K562 (cell line): ENCODE data around the gene PVALEF. TPM values are rescaled to one million over a fixed set of nuclear protein-coding genes. Genes with fewer than 3 reads are reported as not detected.

Experiments
- ATAC-seq: fragments of 200-7000 bp; cut with Tn5 transposase; 3 replicates; pipeline ENCODE4 v1.9.1; 2020; ENCODE audit warnings: moderate library complexity
- BruUV-seq: library from RNA; stranded (reverse); fragments of 400-500 nt; replicated peaks from 2 replicates; lab custom pipeline; 2021; lab: Mats Ljungman, UMichigan
- CTCF ChIA-PET: fragments of 300-600 bp; formaldehyde crosslinking; extraction: SDS; loops from one replicate; lab custom pipeline; 2021; ENCODE audit warnings: low intra/inter-chr PET ratio; lab: Yijun Ruan, JAX
- POLR2A ChIA-PET: fragments of 300-600, 350-650 bp; sonication (Branson Sonifier 250); formaldehyde crosslinking; extraction: SDS; loops from one replicate; lab custom pipeline; 2021; ENCODE audit warnings: antibody characterized with exemption, inconsistent platforms; lab: Yijun Ruan, JAX
- DNase-seq, 4 experiments: peaks; one replicate each; pipeline versions ENCODE4 v3.0.0 to v3.0.0-alpha.2; 2011 to 2018; ENCODE audit warnings: low spot score in 3 of 4, mixed read lengths in 3 of 4; ENCODE audit errors: extremely low read depth in 1 of 4
- FAIRE-seq: peaks from 2 replicates; lab custom pipeline; 2011; peaks lifted over from hg19 to GRCh38; lab: Jason Lieb, UNC
- H2AFZ ChIP-seq: 2 replicates; pipeline ENCODE4 v1.6.0; 2011; ENCODE audit warnings: low read depth, low read length, control low read depth, inconsistent platforms
- H3K27ac ChIP-seq: fragments of 200-600 bp; 3 replicates; pipeline ENCODE4 v1.8.0; 2011; ENCODE audit warnings: low read depth, mild to moderate bottlenecking, control low read depth, inconsistent platforms, low read length, moderate library complexity, mixed read lengths; ENCODE audit errors: extremely low read depth
- H3K27me3 ChIP-seq, 2 experiments: fragments of 300-600 bp in 1 of 2; 2 replicates in 1 of 2; 3 replicates in 1 of 2; pipeline versions ENCODE4 v1.6.0 to v1.8.0; 2011; ENCODE audit warnings: inconsistent platforms in 2 of 2, low read length in 2 of 2, mild to moderate bottlenecking in 1 of 2, mixed read lengths in 1 of 2, moderate library complexity in 1 of 2; ENCODE audit not compliant: control insufficient read depth in 2 of 2, insufficient read depth in 2 of 2
- H3K36me3 ChIP-seq: fragments of 300-600 bp; 3 replicates; pipeline ENCODE4 v1.8.0; 2011; ENCODE audit warnings: mild to moderate bottlenecking, low read length, inconsistent platforms; ENCODE audit not compliant: control insufficient read depth, insufficient read depth
- H3K4me1 ChIP-seq, 2 experiments: fragments of 200-600 bp in 1 of 2; replicated peaks in 1 of 2; 2 replicates in 1 of 2; 3 replicates in 1 of 2; pipeline versions ENCODE4 v1.5.1 to v1.8.0; 2011; ENCODE audit warnings: inconsistent platforms in 2 of 2, low read length in 2 of 2, mild to moderate bottlenecking in 1 of 2, mixed read lengths in 1 of 2, moderate library complexity in 1 of 2; ENCODE audit not compliant: control insufficient read depth in 2 of 2, insufficient read depth in 2 of 2
- H3K4me2 ChIP-seq: 2 replicates; pipeline ENCODE4 v1.6.1; 2011; ENCODE audit warnings: low read length, control low read depth, inconsistent platforms, mixed read lengths; ENCODE audit not compliant: insufficient read depth
- H3K4me3 ChIP-seq: fragments of 200-600 bp; sonication (generic), shearing (Covaris generic); 2 replicates; pipeline ENCODE4 v1.5.1; 2016; ENCODE audit warnings: control low read depth, inconsistent platforms
- H3K79me2 ChIP-seq: fragments of 200-600 bp; 3 replicates; pipeline ENCODE4 v1.8.0; 2011; ENCODE audit warnings: low read length, inconsistent platforms; ENCODE audit not compliant: control insufficient read depth, insufficient read depth
- H3K9ac ChIP-seq, 2 experiments: 2 replicates each; pipeline versions ENCODE4 v1.6.0 to v1.6.1; 2011; ENCODE audit warnings: low read depth in 2 of 2, low read length in 2 of 2, control low read depth in 1 of 2, inconsistent platforms in 1 of 2, mild to moderate bottlenecking in 1 of 2, mixed read lengths in 1 of 2; ENCODE audit not compliant: insufficient read depth in 1 of 2
- H3K9me1 ChIP-seq: one replicate; pipeline ENCODE4 v1.6.0; 2011; ENCODE audit warnings: inconsistent platforms, mild to moderate bottlenecking, low read length, moderate library complexity; ENCODE audit not compliant: control insufficient read depth, insufficient read depth
- H3K9me3 ChIP-seq: replicated peaks from 2 replicates; pipeline ENCODE4 v1.5.1; 2011; ENCODE audit warnings: low read depth, low read length, inconsistent platforms; ENCODE audit not compliant: control insufficient read depth, insufficient read depth
- H4K20me1 ChIP-seq: replicated peaks from 2 replicates; pipeline ENCODE4 v1.6.1; 2011; ENCODE audit warnings: low read length, inconsistent platforms, mixed read lengths; ENCODE audit not compliant: control insufficient read depth, insufficient read depth
- POLR2A ChIP-seq: fragments of 450-650 bp; conservative IDR thresholded peaks from 2 replicates; pipeline ENCODE4 v1.6.1; 2016
- POLR2G ChIP-seq: fragments of 200-400 bp; formaldehyde crosslinking; IDR thresholded peaks from 2 replicates; pipeline ENCODE4 v1.6.1; 2017; ENCODE audit warnings: low read depth, mild to moderate bottlenecking, antibody characterized with exemption, low read length, moderate library complexity
- TRIM24 ChIP-seq, 2 experiments: fragments of 450-650 bp; IDR thresholded peaks; 2 replicates each; pipeline ENCODE4 v1.6.1; 2016
- ZNF12 ChIP-seq: sonication (generic); formaldehyde crosslinking; IDR thresholded peaks from 2 replicates; pipeline ENCODE4 v1.4.0; 2020; ENCODE audit warnings: mild to moderate bottlenecking, missing genetic modification reagents
- WGBS: fragments of 100-300 bp; shearing (Covaris generic); methylation state at CpG from one replicate; pipeline ENCODE4 v1.1.6; 2016; ENCODE audit warnings: low coverage, mixed read lengths; ENCODE audit not compliant: insufficient coverage; ENCODE audit errors: missing lambda C conversion rate; 5-methylcytosine and 5-hydroxymethylcytosine counted together
- in situ Hi-C: fragments of 300-500 bp; cut with MboI; formaldehyde crosslinking; loops from 4 replicates; pipeline ENCODE4 v1.15.0; 2018; ENCODE audit warnings: inconsistent platforms, mixed read lengths
- intact Hi-C: fragments of 100-400 bp; cut with micrococcal nuclease; formaldehyde crosslinking; loops from 2 replicates; pipeline ENCODE4 v1.14.2; 2022
- polyA plus RNA-seq, 8 experiments: library from polyadenylated mRNA; depleted of rRNA in 4 of 8; stranded (reverse) in 5 of 8; unstranded in 3 of 8; fragments of >200 nt; fragmentation: Nextera tagmentation in 2 of 8; fragmentation: Illumina TruSeq in 1 of 8; extraction: Ambion mirVana in 2 of 8; extraction: Trizol in 1 of 8; gene quantifications; 2 replicates each; pipeline versions ENCODE4 v1.2.1 to v1.2.3, GENCODE V29; 2011 to 2014; ENCODE audit warnings: inconsistent platforms in 1 of 8, missing spikeins in 1 of 8
- total RNA-seq, 7 experiments: library from RNA; depleted of rRNA in 6 of 7; stranded (reverse); fragments of >200 nt in 6 of 7; fragmentation: Illumina TruSeq in 2 of 7; extraction: Trizol in 2 of 7; gene quantifications; 2 replicates each; pipeline versions ENCODE4 v1.2.1 to v1.2.3, GENCODE V29; 2011 to 2021; ENCODE audit warnings: low replicate concordance in 1 of 7

Gene PVALEF
- total and polyA plus RNA-seq, 9 of the 15 experiments (the other 6 are each of a cell fraction or from before 2014, with no cell fraction given): not detected

- H3K9me1 ChIP-seq: no peaks in the 10 kb centered on the region
- intact Hi-C loops: no loop called here
- no TSS peak for BruUV-seq
- no peak overlapping the region for H2AFZ ChIP-seq
- in situ Hi-C loops: no loop called here
- peaks cover 0 to 64% of the 10 kb centered on the region in 2 experiments; a peak in 2 of 5 replicates for H3K4me1 ChIP-seq
- H4K20me1 ChIP-seq: no peaks in the 10 kb centered on the region; the same call in 1 of the 2 replicates
- ChIA-PET POLR2A (no interaction called here), CTCF (no interaction called here)
- H3K27me3 ChIP-seq: peaks cover 16 to 46% of the 10 kb centered on the region in 2 experiments; a peak in 4 of 5 replicates
- DNase-seq (no peak), FAIRE-seq (no peak), ATAC-seq (no peak)
- WGBS: 12% methylated on average over 11 of the region's 11 CpGs
- TF ChIP-seq POLR2G (peak; percentile 35; the same call in 1 of the 2 replicates), POLR2A (no peak), ZNF12 (peak; percentile 97)
- H3K27ac ChIP-seq: no peak overlapping the region
- no peaks in the 10 kb centered on the region for H3K36me3 ChIP-seq
- no peaks in the 10 kb centered on the region for H3K79me2 ChIP-seq
- H3K4me3 ChIP-seq: no peak overlapping the region
- H3K9ac ChIP-seq: no peak overlapping the region
- no peak overlapping the region for H3K4me2 ChIP-seq
- no peaks in the 10 kb centered on the region for H3K9me3 ChIP-seq
These were observed 18.5 kb downstream of the PVALEF start for GRCh38 chr17:81183807-81184206.

GRCh38 chr17:81184555-81184954 lies 19.2 kb downstream of the PVALEF start:
- DNase-seq: no peak
- no peaks in the 10 kb centered on the region for H3K79me2 ChIP-seq
- ChIA-PET POLR2A (interaction anchor here (0.7 to 1.3 kb wide), 2 partner anchors 13 to 41 kb away, joined by 3 to 6 read pairs; no protein-coding TSS in a partner anchor), CTCF (no interaction called here)
- no peaks in the 10 kb centered on the region for H3K9me1 ChIP-seq
- BruUV-seq: no TSS peak
- H3K4me1 ChIP-seq: peaks cover 0 to 63% of the 10 kb centered on the region in 2 experiments; a peak in 2 of 5 replicates
- intact Hi-C loops (no loop called here), in situ Hi-C loops (no loop called here)
- 0 out of 4 replicates have a peak overlapping the region, but pooled peaks of 1 of the 2 experiments have one; percentile 26 for H3K9ac ChIP-seq
- no peaks in the 10 kb centered on the region; the same call in 1 of the 2 replicates for H4K20me1 ChIP-seq
- no peaks in the 10 kb centered on the region for H3K9me3 ChIP-seq
- H3K36me3 ChIP-seq: no peaks in the 10 kb centered on the region
- no peak overlapping the region for H3K4me3 ChIP-seq
- no peak for TF ChIP-seq TRIM24 (IDR thresholded peaks at IDR 0.05)
- no peak overlapping the region for H3K4me2 ChIP-seq
- H2AFZ ChIP-seq: no peak overlapping the region
- WGBS: 10% methylated on average over 15 of the region's 15 CpGs
- ATAC-seq: no peak; the same call in 2 of the 3 replicates
- no peak overlapping the region for H3K27ac ChIP-seq
- no peak for FAIRE-seq
- peaks cover 12 to 38% of the 10 kb centered on the region in 2 experiments; a peak in 4 of 5 replicates for H3K27me3 ChIP-seq
